CD8-positive, alpha-beta memory T cell (primary cell): ENCODE measurements around the gene COL27A1. TPM values are rescaled to one million over a fixed set of nuclear protein-coding genes. Genes with fewer than 3 reads are reported as not detected.

Experiments used
- CTCF ChIA-PET: fragments of 350-600 bp; sonication (Branson Sonifier 250); formaldehyde crosslinking; loops from one replicate; lab custom pipeline; 2021; ENCODE audit warnings: antibody characterized with exemption; lab: Charles Lee
- POLR2A ChIA-PET: fragments of 350-600 bp; sonication (Branson Sonifier 250); formaldehyde crosslinking; loops from one replicate; lab custom pipeline; 2021; ENCODE audit warnings: antibody characterized with exemption; lab: Charles Lee
- DNase-seq, 5 donors: peaks; one replicate each; pipeline versions ENCODE4 v3.0.0 to v3.0.0-alpha.2; 2020 to 2022; ENCODE audit warnings: mixed read lengths in 1 of 5
- H3K27ac ChIP-seq: one replicate; pipeline ENCODE4 v1.7.0; 2013; ENCODE audit warnings: low read depth, mild to moderate bottlenecking, low read length, moderate library complexity
- H3K27me3 ChIP-seq: 2 replicates; pipeline ENCODE4 v1.7.0; 2013; ENCODE audit warnings: low read length, mild to moderate bottlenecking; ENCODE audit not compliant: insufficient read depth, poor library complexity, severe bottlenecking
- H3K36me3 ChIP-seq: 2 replicates; pipeline ENCODE4 v1.7.0; 2013; ENCODE audit warnings: mild to moderate bottlenecking, low read length, moderate library complexity; ENCODE audit not compliant: insufficient read depth
- H3K4me1 ChIP-seq: 2 replicates; pipeline ENCODE4 v1.7.0; 2013; ENCODE audit warnings: mild to moderate bottlenecking, low read length, moderate library complexity; ENCODE audit not compliant: insufficient read depth
- H3K4me3 ChIP-seq: 2 replicates; pipeline ENCODE4 v1.7.0; 2013; ENCODE audit warnings: mild to moderate bottlenecking, low read length
- H3K9me3 ChIP-seq: 2 replicates; pipeline ENCODE4 v1.7.0; 2013; ENCODE audit warnings: mild to moderate bottlenecking, low read length
- H3K27ac Mint-ChIP-seq, 8 donors: one replicate each; pipeline ENCODE4 v1.8.0; 2020 to 2021; ENCODE audit warnings: mixed read lengths in 8 of 8, mild to moderate bottlenecking in 6 of 8, inconsistent platforms in 3 of 8, moderate library complexity in 3 of 8
- H3K27me3 Mint-ChIP-seq, 2 donors: one replicate each; pipeline ENCODE4 v1.8.0; 2020 to 2021; ENCODE audit warnings: mixed read lengths in 2 of 2, mild to moderate bottlenecking in 1 of 2, moderate library complexity in 1 of 2
- H3K36me3 Mint-ChIP-seq, 3 donors: one replicate each; pipeline ENCODE4 v1.8.0; 2020 to 2021; ENCODE audit warnings: mixed read lengths in 3 of 3, inconsistent platforms in 1 of 3, mild to moderate bottlenecking in 1 of 3
- H3K4me1 Mint-ChIP-seq, 3 donors: one replicate each; pipeline ENCODE4 v1.8.0; 2020 to 2021; ENCODE audit warnings: mixed read lengths in 3 of 3, inconsistent platforms in 1 of 3, mild to moderate bottlenecking in 1 of 3
- H3K4me3 Mint-ChIP-seq, 7 donors: one replicate each; pipeline ENCODE4 v1.8.0; 2020 to 2021; ENCODE audit warnings: mixed read lengths in 7 of 7, mild to moderate bottlenecking in 6 of 7, moderate library complexity in 4 of 7, inconsistent platforms in 2 of 7
- H3K9me3 Mint-ChIP-seq, 5 donors: one replicate each; pipeline ENCODE4 v1.8.0; 2020 to 2022; ENCODE audit warnings: mixed read lengths in 5 of 5, mild to moderate bottlenecking in 3 of 5, moderate library complexity in 2 of 5, inconsistent platforms in 1 of 5
- polyA plus RNA-seq: library from polyadenylated mRNA; unstranded; fragments of 300-500 nt; fragmentation: Illumina TruSeq; gene quantifications from one replicate; pipeline ENCODE4 v1.2.3, GENCODE V29; 2021
- total RNA-seq, 2 experiments: library from RNA; stranded (reverse); gene quantifications; one replicate each; pipeline ENCODE4 v1.2.3, GENCODE V29; 2021

The COL27A1 gene
- total and polyA plus RNA-seq, 3 experiments from 2014 or later, result 0.86 to 1.6 TPM; not detected in 1

DNA sequence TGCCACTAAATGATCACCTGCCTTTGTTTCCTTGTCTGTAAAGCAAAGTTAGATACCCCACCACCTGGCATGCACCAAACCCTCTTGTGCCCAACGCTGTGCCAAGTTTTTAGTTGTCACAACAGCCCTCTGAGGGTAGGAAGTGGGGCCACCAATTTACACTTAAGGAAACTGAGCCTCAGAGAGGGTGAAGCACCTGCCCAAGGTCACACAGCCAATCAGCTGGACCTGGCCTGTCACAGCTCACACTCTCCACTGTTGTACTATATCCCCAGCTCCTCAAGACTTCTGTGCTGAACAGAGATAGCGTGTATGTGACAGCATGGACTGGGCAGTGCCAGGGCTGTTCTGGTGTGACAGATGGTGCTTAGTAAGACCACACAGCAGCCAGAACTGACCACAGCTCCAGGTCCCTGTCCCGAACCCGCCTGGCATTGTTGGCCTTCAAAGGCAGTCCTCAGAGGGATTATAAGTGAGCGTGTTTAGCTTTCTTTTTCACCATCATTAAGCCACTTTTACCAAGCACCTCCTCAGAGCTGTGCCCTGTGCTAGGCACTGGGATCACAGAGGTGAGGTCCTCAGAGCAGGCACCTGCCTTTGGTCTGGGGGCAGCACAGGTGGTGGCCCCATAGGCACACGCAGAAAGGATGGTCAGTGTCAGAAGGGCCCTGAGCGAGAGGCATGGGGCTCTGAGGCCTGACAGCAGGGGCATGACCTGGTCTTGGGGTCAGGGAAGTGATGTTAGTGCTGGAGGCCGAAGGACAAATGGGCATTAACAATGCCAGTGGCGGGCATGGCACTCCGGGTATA, 71.1 kb downstream of the COL27A1 start:
- no peaks in the 10 kb centered on the region for H3K36me3 ChIP-seq
- no peaks in the 10 kb centered on the region for H3K9me3 ChIP-seq
- H3K36me3 Mint-ChIP-seq, result no peaks in the 10 kb centered on the region
- H3K27ac Mint-ChIP-seq, result no peak overlapping the region
- ChIA-PET POLR2A (no interaction called here), CTCF (no interaction called here)
- H3K4me1 Mint-ChIP-seq, result no peaks in the 10 kb centered on the region
- H3K4me3 Mint-ChIP-seq, result no peak overlapping the region
- H3K4me1 ChIP-seq, result no peaks in the 10 kb centered on the region
- H3K27ac ChIP-seq, result no peak overlapping the region
- H3K27me3 Mint-ChIP-seq, result peaks cover 2 to 3% of the 10 kb centered on the region in 2 donors
- H3K4me3 ChIP-seq, result no peak overlapping the region
- DNase-seq, result no peak
- H3K27me3 ChIP-seq, result no peaks in the 10 kb centered on the region
- H3K9me3 Mint-ChIP-seq, result no peaks in the 10 kb centered on the region

DNA sequence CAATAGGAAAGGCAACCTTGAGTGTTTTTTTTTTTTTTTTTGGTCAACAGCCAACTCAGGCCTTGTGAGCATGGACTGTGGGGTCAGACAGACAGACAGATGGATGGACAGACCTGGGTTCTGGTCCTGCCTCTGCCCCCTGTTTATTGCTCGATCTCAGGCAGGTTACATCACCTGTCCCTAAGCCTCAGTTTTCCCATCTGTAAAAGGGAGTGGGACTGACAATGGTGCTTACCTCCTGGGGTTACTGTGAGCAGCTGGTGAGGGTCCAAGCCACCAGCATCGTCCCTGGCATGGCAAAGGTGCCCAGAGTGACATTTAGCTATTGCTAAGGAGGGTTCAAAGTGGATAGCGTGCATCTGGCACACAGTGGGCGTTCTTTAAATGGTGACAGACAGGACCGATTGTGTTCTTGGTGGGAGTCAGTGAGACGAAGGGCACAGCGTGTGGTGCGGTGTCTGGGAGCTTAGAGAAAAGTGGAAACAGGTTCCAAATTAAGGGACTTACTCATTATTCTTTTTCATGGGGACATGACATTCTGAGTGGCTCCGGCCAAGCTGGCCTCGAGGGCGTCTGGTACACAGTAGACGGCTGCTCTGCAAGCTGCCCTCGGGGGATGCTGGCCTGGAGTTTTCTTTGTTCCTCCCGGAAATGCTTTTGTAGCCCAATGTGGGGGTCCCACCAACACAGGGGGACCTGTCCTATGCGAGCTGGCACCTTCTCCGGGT, 72.1 kb downstream of the COL27A1 start:
- CTCF ChIA-PET, result no interaction called here
- H3K4me1 ChIP-seq, result no peaks in the 10 kb centered on the region
- H3K4me1 Mint-ChIP-seq, result no peaks in the 10 kb centered on the region
- no peaks in the 10 kb centered on the region for H3K36me3 Mint-ChIP-seq
- no peak overlapping the region for H3K27ac ChIP-seq
- no peaks in the 10 kb centered on the region for H3K9me3 ChIP-seq
- H3K27me3 Mint-ChIP-seq, result peaks cover 2 to 3% of the 10 kb centered on the region in 2 donors
- no peak overlapping the region for H3K4me3 ChIP-seq
- H3K4me3 Mint-ChIP-seq, result no peak overlapping the region
- no peaks in the 10 kb centered on the region for H3K27me3 ChIP-seq
- H3K36me3 ChIP-seq, result no peaks in the 10 kb centered on the region
- H3K9me3 Mint-ChIP-seq, result no peaks in the 10 kb centered on the region
- POLR2A ChIA-PET, result no interaction called here
- DNase-seq, result no peak
- H3K27ac Mint-ChIP-seq, result no peak overlapping the region

DNA sequence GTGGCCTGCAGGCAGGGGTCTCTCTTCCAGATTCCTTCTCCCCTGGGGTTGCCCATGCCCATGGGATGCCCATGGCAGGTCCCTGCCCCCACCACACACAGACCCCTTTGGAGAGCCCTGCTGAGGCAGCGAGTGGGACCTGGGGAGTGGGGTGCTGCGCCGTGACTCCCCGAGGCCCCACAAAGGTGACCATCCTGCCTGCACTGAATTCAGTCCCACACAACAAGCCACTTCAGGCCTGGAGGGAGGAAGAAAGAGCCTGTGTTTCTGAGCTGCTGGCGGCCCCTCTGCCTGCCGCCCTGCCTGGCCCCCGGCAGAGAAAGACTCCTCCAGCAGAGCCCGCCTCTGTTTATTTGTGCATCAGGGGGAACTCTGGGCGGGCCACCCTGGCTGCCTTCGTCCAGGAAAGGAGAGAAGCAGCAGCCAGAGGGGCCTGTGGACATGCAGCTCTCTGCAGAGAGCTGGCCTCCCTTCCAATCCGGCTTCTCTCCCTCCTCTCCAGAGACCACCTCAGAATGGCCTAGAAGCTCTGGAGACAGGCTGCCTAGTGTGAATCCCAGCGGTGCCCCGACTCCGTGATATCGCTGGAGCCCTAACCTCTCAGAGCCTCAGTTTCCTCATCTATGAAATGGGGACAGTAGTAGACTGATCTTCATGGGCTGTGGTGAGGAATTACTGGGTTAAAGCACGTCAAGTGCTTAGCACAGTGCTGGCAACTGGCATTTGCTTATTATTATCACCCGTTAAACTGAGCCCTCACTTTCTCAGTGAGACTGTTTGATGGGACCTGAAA, 72.9 kb downstream of the COL27A1 start:
- Mint-ChIP-seq H3K4me3 (no peak overlapping the region), H3K9me3 (no peaks in the 10 kb centered on the region), H3K27me3 (peaks cover 2 to 3% of the 10 kb centered on the region in 2 donors), H3K27ac (peak overlapping the region in 1 of 8 donors; percentile 38), H3K36me3 (no peaks in the 10 kb centered on the region), H3K4me1 (no peaks in the 10 kb centered on the region)
- H3K36me3 ChIP-seq, result no peaks in the 10 kb centered on the region
- no peaks in the 10 kb centered on the region for H3K4me1 ChIP-seq
- POLR2A ChIA-PET, result no interaction called here
- H3K27me3 ChIP-seq, result no peaks in the 10 kb centered on the region
- CTCF ChIA-PET, result no interaction called here
- H3K27ac ChIP-seq, result no peak overlapping the region
- no peaks in the 10 kb centered on the region for H3K9me3 ChIP-seq
- DNase-seq, result no peak
- H3K4me3 ChIP-seq, result no peak overlapping the region

DNA sequence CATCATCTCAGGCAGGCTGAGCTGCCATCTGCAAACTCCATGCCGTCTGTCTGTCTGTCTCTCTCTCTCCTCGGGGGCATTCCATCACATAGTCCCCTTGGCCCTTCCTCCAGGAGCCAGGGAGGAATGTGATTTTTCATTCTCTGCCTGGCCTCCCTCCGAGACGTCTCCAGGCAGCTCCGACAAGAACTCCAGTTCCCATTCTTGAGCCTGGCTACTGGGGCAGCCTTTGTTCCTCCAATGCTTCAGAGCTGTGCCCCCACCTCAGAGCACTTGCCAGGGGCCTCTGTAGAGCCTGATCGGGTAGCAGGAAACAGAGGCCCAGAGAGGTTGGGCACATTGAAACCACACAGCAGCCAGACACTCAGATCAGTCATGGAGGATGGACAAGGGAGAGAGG, 74.0 kb downstream of the COL27A1 start:
- H3K27ac Mint-ChIP-seq, result no peak overlapping the region
- ChIA-PET CTCF (no interaction called here), POLR2A (no interaction called here)
- Histone ChIP-seq H3K27me3 (no peaks in the 10 kb centered on the region), H3K36me3 (no peaks in the 10 kb centered on the region), H3K27ac (no peak overlapping the region), H3K4me1 (no peaks in the 10 kb centered on the region), H3K9me3 (no peaks in the 10 kb centered on the region), H3K4me3 (no peak overlapping the region)
- no peaks in the 10 kb centered on the region for H3K4me1 Mint-ChIP-seq
- DNase-seq, result no peak
- no peak overlapping the region for H3K4me3 Mint-ChIP-seq
- peaks cover 2 to 4% of the 10 kb centered on the region in 2 donors for H3K27me3 Mint-ChIP-seq
- H3K9me3 Mint-ChIP-seq, result no peaks in the 10 kb centered on the region
- H3K36me3 Mint-ChIP-seq, result no peaks in the 10 kb centered on the region

DNA sequence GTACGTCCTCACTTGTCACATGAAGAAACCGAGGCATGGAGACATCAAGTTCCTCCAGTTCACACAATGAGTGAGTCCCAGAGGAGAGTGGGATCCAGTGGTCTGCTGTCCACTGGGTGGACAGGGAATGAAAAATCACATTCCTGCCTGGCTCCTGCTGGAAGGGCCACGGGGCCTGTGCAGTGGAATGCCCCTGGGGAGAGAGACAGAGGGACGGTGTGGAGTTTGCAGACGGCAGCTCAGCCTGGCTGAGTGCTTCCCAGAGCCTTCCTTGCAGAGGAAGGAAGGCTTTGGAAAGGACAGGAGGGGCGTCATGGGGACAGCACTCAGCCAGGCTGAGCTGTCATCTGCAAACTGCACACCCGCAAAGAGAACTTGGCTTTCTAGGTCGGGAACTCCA, 74.7 kb downstream of the COL27A1 start:
- Histone ChIP-seq H3K4me3 (no peak overlapping the region), H3K9me3 (no peaks in the 10 kb centered on the region)
- H3K36me3 Mint-ChIP-seq, result no peaks in the 10 kb centered on the region

DNA sequence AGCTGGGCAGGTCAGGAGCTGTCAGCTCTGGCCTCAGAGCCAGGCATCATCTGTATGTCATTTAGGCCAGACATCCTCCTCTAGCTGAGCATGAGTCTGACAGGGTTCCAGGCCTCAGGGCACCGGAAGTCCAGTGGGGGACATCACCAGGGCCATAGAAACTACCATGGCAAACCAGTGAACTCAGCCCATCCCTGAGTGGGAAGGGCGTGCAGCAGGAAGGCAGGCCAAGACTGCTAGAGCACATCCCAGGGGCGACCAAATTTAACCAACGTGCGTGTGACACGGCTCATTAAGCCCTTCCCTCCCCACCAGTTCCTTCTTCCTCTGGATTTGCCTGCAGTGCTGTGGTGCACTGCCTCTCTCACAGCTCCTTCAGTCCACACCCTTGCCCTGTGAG, 75.9 kb downstream of the COL27A1 start:
- Histone ChIP-seq H3K4me3 (no peak overlapping the region), H3K4me1 (no peaks in the 10 kb centered on the region), H3K27ac (no peak overlapping the region), H3K36me3 (no peaks in the 10 kb centered on the region), H3K9me3 (no peaks in the 10 kb centered on the region), H3K27me3 (no peaks in the 10 kb centered on the region)
- H3K27ac Mint-ChIP-seq, result no peak overlapping the region
- H3K4me1 Mint-ChIP-seq, result no peaks in the 10 kb centered on the region
- H3K9me3 Mint-ChIP-seq, result no peaks in the 10 kb centered on the region
- H3K36me3 Mint-ChIP-seq, result no peaks in the 10 kb centered on the region
- H3K27me3 Mint-ChIP-seq, result peaks cover 5 to 17% of the 10 kb centered on the region in 2 donors
- ChIA-PET POLR2A (no interaction called here), CTCF (no interaction called here)
- no peak overlapping the region for H3K4me3 Mint-ChIP-seq
- DNase-seq, result no peak

More for the DNA sequence above, 74.7 kb downstream of the COL27A1 start:
- no peaks in the 10 kb centered on the region for H3K4me1 Mint-ChIP-seq
- CTCF ChIA-PET, result no interaction called here
- H3K36me3 ChIP-seq, result no peaks in the 10 kb centered on the region
- POLR2A ChIA-PET, result no interaction called here
- no peak for DNase-seq
- no peaks in the 10 kb centered on the region for H3K27me3 ChIP-seq
- no peak overlapping the region for H3K4me3 Mint-ChIP-seq
- H3K4me1 ChIP-seq, result no peaks in the 10 kb centered on the region
- H3K27ac Mint-ChIP-seq, result no peak overlapping the region
- H3K9me3 Mint-ChIP-seq, result no peaks in the 10 kb centered on the region
- H3K27me3 Mint-ChIP-seq, result peaks cover 2 to 6% of the 10 kb centered on the region in 2 donors
- no peak overlapping the region for H3K27ac ChIP-seq

DNA sequence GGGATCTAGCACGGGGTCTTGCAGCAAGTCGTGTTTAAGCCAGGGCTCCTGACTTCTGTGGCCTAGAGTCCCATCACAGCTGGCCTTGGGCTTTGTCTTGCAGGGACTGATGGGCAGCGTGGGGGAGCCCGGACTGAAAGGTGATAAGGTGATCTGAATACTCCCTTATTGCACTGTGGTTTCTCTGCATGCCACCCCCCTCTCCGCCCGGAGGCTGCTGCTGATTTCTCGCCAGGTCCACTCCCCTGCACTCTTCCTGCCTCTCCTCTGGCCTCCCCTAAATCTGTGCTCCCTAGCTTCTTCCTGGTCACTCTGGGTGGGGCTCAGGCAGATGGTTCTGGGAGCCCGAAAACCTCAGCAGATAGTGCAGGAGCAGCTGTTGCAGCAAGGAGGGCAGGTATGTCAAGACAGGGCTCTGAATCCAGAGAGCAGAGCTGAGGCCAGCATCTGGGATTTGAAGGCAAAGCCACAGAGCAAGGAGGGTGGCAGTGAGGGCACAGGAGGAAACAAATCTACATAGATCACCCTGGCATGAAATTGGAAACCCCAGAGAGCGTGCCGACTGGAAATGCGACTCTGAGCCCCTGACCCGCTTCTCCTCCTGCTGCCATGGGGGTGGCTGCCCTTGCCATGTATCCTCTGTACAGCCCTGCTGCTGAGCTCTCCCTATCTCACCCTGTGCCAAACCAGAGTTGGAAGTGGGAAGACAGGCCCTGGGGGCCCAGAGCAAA, 76.5 kb downstream of the COL27A1 start:
- H3K4me3 Mint-ChIP-seq, result no peak overlapping the region
- H3K27ac Mint-ChIP-seq, result no peak overlapping the region
- Histone ChIP-seq H3K4me3 (no peak overlapping the region), H3K4me1 (no peaks in the 10 kb centered on the region), H3K27ac (no peak overlapping the region), H3K36me3 (no peaks in the 10 kb centered on the region), H3K27me3 (no peaks in the 10 kb centered on the region), H3K9me3 (no peaks in the 10 kb centered on the region)
- H3K9me3 Mint-ChIP-seq, result no peaks in the 10 kb centered on the region
- DNase-seq, result no peak
- ChIA-PET CTCF (no interaction called here), POLR2A (no interaction called here)
- H3K4me1 Mint-ChIP-seq, result no peaks in the 10 kb centered on the region
- no peaks in the 10 kb centered on the region for H3K36me3 Mint-ChIP-seq
- peaks cover 5 to 21% of the 10 kb centered on the region in 2 donors for H3K27me3 Mint-ChIP-seq
